RWPE2 (cell line): ENCODE measurements around the gene SLC6A16.

Source experiments
- ATAC-seq: fragments of 200-7000 bp; cut with Tn5 transposase; 3 replicates; pipeline ENCODE4 v1.9.1; 2021; ENCODE audit warnings: low read depth
- DNase-seq: peaks from one replicate; pipeline ENCODE4 v3.0.0-alpha.2; 2020; ENCODE audit warnings: low spot score
- H3K27ac ChIP-seq: fragments of 450-650 bp; 2 replicates; pipeline ENCODE4 v1.5.1; 2017; ENCODE audit warnings: mild to moderate bottlenecking; ENCODE audit not compliant: poor library complexity, severe bottlenecking
- H3K27me3 ChIP-seq: fragments of 250-450 bp; sonication (Bioruptor Pico); 2 replicates; pipeline ENCODE4 v1.5.1; 2021; ENCODE audit warnings: mild to moderate bottlenecking, moderate library complexity; ENCODE audit not compliant: insufficient read depth, poor library complexity, severe bottlenecking
- H3K36me3 ChIP-seq: fragments of 250-450 bp; sonication (Bioruptor Pico); 2 replicates; pipeline ENCODE4 v1.5.1; 2020; ENCODE audit warnings: low read depth, mild to moderate bottlenecking, moderate library complexity
- H3K4me1 ChIP-seq: fragments of 250-450 bp; sonication (Bioruptor Pico); 2 replicates; pipeline ENCODE4 v1.5.1; 2021; ENCODE audit warnings: mild to moderate bottlenecking, moderate library complexity; ENCODE audit not compliant: insufficient read depth, poor library complexity, severe bottlenecking
- H3K4me3 ChIP-seq: fragments of 250-450 bp; sonication (Bioruptor Pico); 2 replicates; pipeline ENCODE4 v1.5.1; 2021; ENCODE audit warnings: mild to moderate bottlenecking, moderate library complexity; ENCODE audit not compliant: severe bottlenecking
- H3K9me3 ChIP-seq: fragments of 250-450 bp; sonication (Bioruptor Pico); 2 replicates; pipeline ENCODE4 v1.5.1; 2021; ENCODE audit warnings: mild to moderate bottlenecking, moderate library complexity; ENCODE audit not compliant: severe bottlenecking
- CTCF ChIP-seq: fragments of 450-650 bp; IDR thresholded peaks from one replicate; pipeline ENCODE4 v1.5.1; 2017; ENCODE audit warnings: mild to moderate bottlenecking, moderate library complexity; ENCODE audit not compliant: poor library complexity, severe bottlenecking

SLC6A16 gene

DNA sequence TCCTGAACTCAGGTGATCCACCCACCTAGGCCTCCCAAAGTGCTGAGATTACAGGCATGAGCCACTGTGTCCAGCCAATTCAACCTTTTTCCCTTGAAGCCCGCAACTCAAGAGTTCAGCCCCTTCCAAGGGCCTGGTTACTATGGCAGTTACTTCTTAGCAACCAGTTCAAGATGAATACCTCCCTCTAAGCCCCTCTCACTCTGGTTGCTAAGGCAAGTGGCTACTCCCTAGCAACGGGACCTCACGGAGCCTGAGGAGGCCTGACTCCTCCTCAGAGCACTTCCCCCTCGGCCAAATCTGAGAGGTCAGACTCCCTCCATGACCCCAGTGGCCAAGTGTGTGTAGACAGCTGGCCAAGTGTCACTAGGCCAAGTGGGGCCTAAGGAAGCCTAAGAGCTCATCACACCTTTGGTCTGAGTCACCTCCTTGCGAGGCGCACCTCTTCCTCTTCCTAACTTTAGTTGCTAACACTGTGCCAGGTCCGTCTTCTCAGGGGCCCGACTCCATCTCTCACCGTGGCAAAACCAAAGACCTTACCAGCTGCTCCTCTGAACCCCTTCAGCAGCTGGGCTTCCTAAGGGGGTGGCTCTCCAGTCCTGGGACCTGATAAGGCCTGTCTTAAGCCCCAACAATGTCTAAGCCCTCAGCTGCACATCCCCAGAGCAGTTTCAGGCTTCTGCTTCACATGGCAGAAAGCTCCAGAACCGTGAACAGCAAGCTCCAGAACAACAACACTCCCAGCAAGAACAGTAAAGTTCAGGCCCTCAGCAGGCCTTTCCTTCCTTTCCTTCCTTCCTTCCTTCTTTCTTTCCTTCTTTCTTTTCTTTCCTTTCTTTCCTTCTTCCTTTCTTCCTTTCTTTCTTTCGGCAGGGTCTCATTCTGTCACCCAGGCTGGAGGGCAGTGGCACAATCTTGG, 19.8 kb upstream of the SLC6A16 start:
- no peaks in the 10 kb centered on the region for H3K9me3 ChIP-seq
- H3K27me3 ChIP-seq: no peaks in the 10 kb centered on the region
- H3K4me3 ChIP-seq: no peak overlapping the region
- H3K36me3 ChIP-seq: peaks cover 16% of the 10 kb centered on the region
- no peak for ATAC-seq
- DNase-seq: no peak
- H3K27ac ChIP-seq: no peak overlapping the region
- no peaks in the 10 kb centered on the region for H3K4me1 ChIP-seq
- no peak for TF ChIP-seq CTCF

DNA sequence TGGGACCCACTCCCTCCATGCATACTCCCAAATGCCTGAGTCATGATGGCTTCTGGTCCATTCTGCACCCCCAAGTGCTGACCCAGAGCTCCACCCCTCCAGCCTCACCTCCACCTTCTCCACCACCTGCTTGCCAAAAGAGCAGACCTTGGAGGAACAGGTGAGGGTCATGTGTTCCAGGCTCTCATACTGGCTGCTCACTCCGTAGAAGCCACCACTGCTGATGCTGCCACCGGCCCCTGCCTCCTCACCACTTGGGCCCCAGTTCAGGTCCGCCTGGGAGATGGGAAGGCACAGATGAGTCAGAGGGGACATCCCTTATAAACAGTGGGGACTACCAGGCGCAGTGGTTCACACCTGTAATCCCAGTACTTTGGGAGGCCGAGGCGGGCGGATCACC, 18.1 kb upstream of the SLC6A16 start:
- Histone ChIP-seq H3K4me1 (no peaks in the 10 kb centered on the region), H3K27me3 (no peaks in the 10 kb centered on the region), H3K9me3 (no peaks in the 10 kb centered on the region), H3K36me3 (peaks cover 13% of the 10 kb centered on the region), H3K27ac (no peak overlapping the region), H3K4me3 (no peak overlapping the region)
- no peak for ATAC-seq
- DNase-seq: peak; percentile 26
- TF ChIP-seq CTCF: no peak

DNA sequence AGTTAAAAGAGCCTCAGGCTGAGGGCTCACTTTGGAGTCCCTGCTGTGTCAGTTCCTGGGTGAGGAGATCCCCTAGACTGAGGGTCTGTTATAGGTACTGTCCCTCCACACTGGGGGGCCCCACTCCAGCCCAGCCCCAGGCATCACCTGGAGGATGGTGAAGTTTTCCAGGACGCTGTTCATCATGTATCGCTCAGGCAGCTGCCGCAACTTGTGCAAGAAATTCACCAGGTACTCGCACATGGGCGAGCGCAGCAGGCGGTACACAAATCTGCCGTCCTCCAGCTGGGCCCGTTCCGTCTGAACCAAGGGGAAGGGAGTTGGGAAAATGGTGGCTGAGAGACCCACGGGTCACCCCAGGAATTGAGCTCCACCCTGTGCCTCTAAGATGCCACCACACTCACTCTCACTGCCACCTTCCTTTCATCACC, 17.3 kb upstream of the SLC6A16 start:
- Histone ChIP-seq H3K4me3 (no peak overlapping the region), H3K36me3 (peaks cover 10% of the 10 kb centered on the region), H3K27me3 (no peaks in the 10 kb centered on the region), H3K9me3 (no peaks in the 10 kb centered on the region), H3K4me1 (no peaks in the 10 kb centered on the region), H3K27ac (no peak overlapping the region)
- TF ChIP-seq CTCF: no peak
- peak; percentile 32 for DNase-seq
- ATAC-seq: no peak

- DNase-seq: peak; percentile 23
- ATAC-seq: no peak
- no peak for TF ChIP-seq CTCF
- Histone ChIP-seq H3K4me1 (no peaks in the 10 kb centered on the region), H3K36me3 (no peaks in the 10 kb centered on the region; the same call in 1 of the 2 replicates), H3K9me3 (no peaks in the 10 kb centered on the region), H3K4me3 (no peak overlapping the region), H3K27me3 (no peaks in the 10 kb centered on the region), H3K27ac (no peak overlapping the region)
These were observed 16.1 kb upstream of the SLC6A16 start for GRCh38 chr19:49340865-49341718.
